Caco-2 (cell line): ENCODE data around the gene RALGPS1. TPM values are rescaled to one million over a fixed set of nuclear protein-coding genes. Genes with fewer than 3 reads are reported as not detected.

ENCODE experiments used
- BruUV-seq: library from RNA; stranded (reverse); fragments of 400-500 nt; replicated peaks from 2 replicates; lab custom pipeline; 2021; lab: Mats Ljungman, UMichigan
- CTCF ChIA-PET: fragments of 300-600 bp; sonication (Branson Sonifier 250); formaldehyde crosslinking; loops from one replicate; lab custom pipeline; 2022; ENCODE audit warnings: antibody characterized with exemption; lab: Charles Lee
- POLR2A ChIA-PET: fragments of 300-600 bp; sonication (Branson Sonifier 250); formaldehyde crosslinking; loops from one replicate; lab custom pipeline; 2022; ENCODE audit warnings: antibody characterized with exemption; lab: Charles Lee
- DNase-seq, 2 experiments: peaks; one replicate each; pipeline versions ENCODE4 v3.0.0 to v3.0.0-alpha.2; 2020 to 2022
- H3K27me3 ChIP-seq: replicated peaks from 2 replicates; pipeline ENCODE4 v1.6.0; 2011; ENCODE audit warnings: low read length; ENCODE audit not compliant: control insufficient read depth, insufficient read depth
- H3K36me3 ChIP-seq: 2 replicates; pipeline ENCODE4 v1.5.1; 2011; ENCODE audit warnings: low read length; ENCODE audit not compliant: control insufficient read depth, insufficient read depth
- H3K4me1 ChIP-seq: fragments of 250-450 bp; sonication (Bioruptor Pico); 2 replicates; pipeline ENCODE4 v1.5.1; 2020; ENCODE audit warnings: mild to moderate bottlenecking
- H3K4me3 ChIP-seq: 2 replicates; pipeline ENCODE4 v1.5.1; 2011; ENCODE audit warnings: low read depth, mild to moderate bottlenecking, control low read depth, low read length
- H3K9me3 ChIP-seq: fragments of 250-450 bp; sonication (Bioruptor Pico); 2 replicates; pipeline ENCODE4 v1.5.1; 2020; ENCODE audit warnings: mild to moderate bottlenecking, moderate library complexity
- H3K27ac Mint-ChIP-seq: one replicate; pipeline ENCODE4 v1.8.0; 2022; ENCODE audit warnings: mixed read lengths; ENCODE audit not compliant: unreplicated experiment
- H3K27me3 Mint-ChIP-seq: one replicate; pipeline ENCODE4 v1.8.0; 2022; ENCODE audit warnings: mixed read lengths; ENCODE audit not compliant: insufficient read depth, unreplicated experiment
- H3K36me3 Mint-ChIP-seq: one replicate; pipeline ENCODE4 v1.8.0; 2022; ENCODE audit warnings: mild to moderate bottlenecking, mixed read lengths; ENCODE audit not compliant: insufficient read depth, unreplicated experiment
- H3K4me1 Mint-ChIP-seq: one replicate; pipeline ENCODE4 v1.8.0; 2022; ENCODE audit warnings: low read depth, mixed read lengths; ENCODE audit not compliant: unreplicated experiment
- H3K4me3 Mint-ChIP-seq: one replicate; pipeline ENCODE4 v1.8.0; 2022; ENCODE audit warnings: mild to moderate bottlenecking, moderate library complexity, mixed read lengths; ENCODE audit not compliant: unreplicated experiment
- H3K9me3 Mint-ChIP-seq: one replicate; pipeline ENCODE4 v1.8.0; 2022; ENCODE audit warnings: mixed read lengths; ENCODE audit not compliant: unreplicated experiment
- intact Hi-C: fragments of 100-400 bp; cut with micrococcal nuclease; formaldehyde crosslinking; loops from one replicate; pipeline ENCODE4 v1.10.0; 2022; ENCODE audit not compliant: unreplicated experiment
- total RNA-seq: library from RNA; stranded (reverse); gene quantifications from 2 replicates; pipeline ENCODE4 v1.2.3, GENCODE V29; 2022
- TF ChIP-seq, protein P1 (sequence below), 2 experiments: fragments of 200-600 bp in 1 of 2; IDR thresholded peaks; 1 replicate in 1 of 2; 2 replicates in 1 of 2; pipeline versions ENCODE4 v1.5.1 to v1.8.0; 2011 to 2022; ENCODE audit warnings: antibody characterized with exemption in 1 of 2, control low read depth in 1 of 2, inconsistent platforms in 1 of 2, low read depth in 1 of 2, low read length in 1 of 2, mild to moderate bottlenecking in 1 of 2, moderate library complexity in 1 of 2; ENCODE audit not compliant: insufficient read depth in 1 of 2, severe bottlenecking in 1 of 2, unreplicated experiment in 1 of 2

RALGPS1 gene
- total RNA-seq, 1 experiment from 2014 or later = 41.5 TPM

DNA sequence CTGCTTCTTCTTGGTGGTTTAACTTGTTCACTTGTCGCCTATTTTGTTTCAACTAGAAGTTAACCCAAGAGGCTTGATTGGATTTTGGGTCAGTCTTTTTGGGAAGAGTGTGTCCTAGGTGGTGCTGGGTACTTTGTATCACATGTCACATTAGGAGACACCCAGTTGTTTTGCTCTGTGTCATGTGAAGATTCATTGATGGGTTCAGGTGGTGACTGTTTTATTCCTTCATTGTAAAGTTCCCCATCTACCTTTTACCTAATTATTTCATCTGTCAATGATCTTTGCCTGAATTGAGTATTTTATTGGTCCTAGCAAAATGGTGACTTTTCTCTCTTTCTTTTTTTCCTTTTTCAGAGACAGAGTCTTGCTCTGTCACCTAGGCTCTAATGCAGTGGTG is 69.2 kb downstream of the RALGPS1 start:
- Mint-ChIP-seq H3K4me3 (no peak overlapping the region), H3K36me3 (peaks cover 3% of the 10 kb centered on the region), H3K4me1 (no peaks in the 10 kb centered on the region), H3K27me3 (no peaks in the 10 kb centered on the region), H3K9me3 (no peaks in the 10 kb centered on the region), H3K27ac (no peak overlapping the region)
- ChIA-PET POLR2A (no interaction called here), CTCF (interaction anchor here (0.6 kb wide), 1 partner anchor 10 kb away, joined by 3 read pairs; no protein-coding TSS in a partner anchor)
- no peaks in the 10 kb centered on the region for H3K27me3 ChIP-seq
- peaks cover 13% of the 10 kb centered on the region; the same call in 1 of the 2 replicates for H3K4me1 ChIP-seq
- TF ChIP-seq, protein P1, sequence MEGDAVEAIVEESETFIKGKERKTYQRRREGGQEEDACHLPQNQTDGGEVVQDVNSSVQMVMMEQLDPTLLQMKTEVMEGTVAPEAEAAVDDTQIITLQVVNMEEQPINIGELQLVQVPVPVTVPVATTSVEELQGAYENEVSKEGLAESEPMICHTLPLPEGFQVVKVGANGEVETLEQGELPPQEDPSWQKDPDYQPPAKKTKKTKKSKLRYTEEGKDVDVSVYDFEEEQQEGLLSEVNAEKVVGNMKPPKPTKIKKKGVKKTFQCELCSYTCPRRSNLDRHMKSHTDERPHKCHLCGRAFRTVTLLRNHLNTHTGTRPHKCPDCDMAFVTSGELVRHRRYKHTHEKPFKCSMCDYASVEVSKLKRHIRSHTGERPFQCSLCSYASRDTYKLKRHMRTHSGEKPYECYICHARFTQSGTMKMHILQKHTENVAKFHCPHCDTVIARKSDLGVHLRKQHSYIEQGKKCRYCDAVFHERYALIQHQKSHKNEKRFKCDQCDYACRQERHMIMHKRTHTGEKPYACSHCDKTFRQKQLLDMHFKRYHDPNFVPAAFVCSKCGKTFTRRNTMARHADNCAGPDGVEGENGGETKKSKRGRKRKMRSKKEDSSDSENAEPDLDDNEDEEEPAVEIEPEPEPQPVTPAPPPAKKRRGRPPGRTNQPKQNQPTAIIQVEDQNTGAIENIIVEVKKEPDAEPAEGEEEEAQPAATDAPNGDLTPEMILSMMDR (IDR thresholded peaks at IDR 0.05; ENCODE audit: insufficient read depth in 1 of 2, low read depth in 1 of 2, low read length in 1 of 2, severe bottlenecking in 1 of 2, unreplicated experiment in 1 of 2) = no peak
- H3K9me3 ChIP-seq = no peaks in the 10 kb centered on the region
- intact Hi-C loops = no loop called here
- no TSS peak for BruUV-seq
- H3K36me3 ChIP-seq = no peaks in the 10 kb centered on the region
- no peak overlapping the region for H3K4me3 ChIP-seq
- DNase-seq = no peak

DNA sequence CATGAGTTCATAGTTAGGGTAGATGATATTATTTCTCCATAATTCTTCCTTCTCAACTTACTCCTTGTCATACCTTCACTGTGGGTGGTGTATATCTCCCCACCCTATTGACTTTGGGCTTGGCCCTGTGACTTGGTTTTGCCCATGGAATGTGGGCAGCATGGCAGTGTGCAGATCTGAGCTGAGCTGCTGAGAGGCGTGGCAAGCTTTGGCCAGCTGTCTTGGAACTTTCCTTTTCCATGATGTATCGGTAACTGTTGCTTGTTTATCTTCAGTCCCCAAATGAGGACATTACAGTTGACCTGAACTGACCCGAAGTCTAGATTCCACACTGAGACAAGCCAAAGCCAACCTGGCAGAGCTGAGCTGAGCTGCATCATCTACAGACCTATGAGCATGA is 70.4 kb downstream of the RALGPS1 start:
- Histone ChIP-seq H3K27me3 (no peaks in the 10 kb centered on the region), H3K36me3 (no peaks in the 10 kb centered on the region; the same call in 1 of the 2 replicates), H3K4me3 (no peak overlapping the region), H3K9me3 (no peaks in the 10 kb centered on the region), H3K4me1 (peaks cover 14% of the 10 kb centered on the region; the same call in 1 of the 2 replicates)
- intact Hi-C loops = no loop called here
- no peak overlapping the region for H3K4me3 Mint-ChIP-seq
- no peaks in the 10 kb centered on the region for H3K36me3 Mint-ChIP-seq
- ChIA-PET POLR2A (no interaction called here), CTCF (interaction anchor here (0.6 kb wide), 1 partner anchor 44 kb away, joined by 3 read pairs; no protein-coding TSS in a partner anchor)
- TF ChIP-seq, protein P1 (IDR thresholded peaks at IDR 0.05; ENCODE audit: insufficient read depth in 1 of 2, low read depth in 1 of 2, low read length in 1 of 2, severe bottlenecking in 1 of 2, unreplicated experiment in 1 of 2) = no peak
- H3K9me3 Mint-ChIP-seq = no peaks in the 10 kb centered on the region
- H3K27ac Mint-ChIP-seq = no peak overlapping the region
- DNase-seq = no peak
- no peaks in the 10 kb centered on the region for H3K4me1 Mint-ChIP-seq
- BruUV-seq = no TSS peak
- H3K27me3 Mint-ChIP-seq = no peaks in the 10 kb centered on the region

DNA sequence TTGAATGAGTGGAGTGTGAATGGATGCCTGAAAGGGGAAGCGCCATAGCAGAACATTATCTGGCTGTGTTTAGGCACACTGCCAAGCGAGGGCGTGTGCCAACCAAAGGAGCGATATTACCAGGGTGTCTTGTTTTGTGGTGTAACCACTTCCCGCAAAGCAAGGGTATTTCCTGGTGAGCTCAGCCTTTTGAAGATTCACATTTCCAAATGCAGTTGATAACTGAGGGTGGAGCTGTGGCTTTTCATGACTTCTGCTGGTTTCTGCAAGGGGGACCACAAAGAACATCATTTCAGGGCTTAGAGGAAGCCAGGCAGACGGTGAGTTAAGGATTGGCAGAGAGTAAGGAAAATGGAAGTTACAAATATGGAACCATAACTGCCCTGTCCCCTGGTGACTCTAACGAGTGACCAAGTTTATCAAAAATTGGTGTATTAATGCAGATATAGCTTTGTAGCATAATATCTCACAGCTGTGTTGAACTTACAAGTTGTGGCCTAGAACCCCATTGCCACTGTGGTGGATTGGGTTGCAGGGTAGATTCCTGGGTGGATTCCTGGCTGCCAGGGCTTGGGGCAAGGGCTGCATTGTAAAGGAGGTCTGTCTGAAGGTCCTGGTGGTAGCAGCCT is 71.4 kb downstream of the RALGPS1 start:
- H3K4me1 Mint-ChIP-seq = peaks cover 8% of the 10 kb centered on the region
- intact Hi-C loops = no loop called here
- no peak overlapping the region for H3K4me3 Mint-ChIP-seq
- Histone ChIP-seq H3K36me3 (no peaks in the 10 kb centered on the region; the same call in 1 of the 2 replicates), H3K9me3 (no peaks in the 10 kb centered on the region), H3K4me1 (peaks cover 23% of the 10 kb centered on the region), H3K27me3 (no peaks in the 10 kb centered on the region), H3K4me3 (no peak overlapping the region)
- H3K27me3 Mint-ChIP-seq = no peaks in the 10 kb centered on the region
- DNase-seq = no peak
- ChIA-PET POLR2A (no interaction called here), CTCF (interaction anchor here (0.7 to 1.9 kb wide), 2 partner anchors 46 to 81 kb away, joined by 3 to 4 read pairs; no protein-coding TSS in a partner anchor)
- TF ChIP-seq, protein P1 (IDR thresholded peaks at IDR 0.05; ENCODE audit: insufficient read depth in 1 of 2, low read depth in 1 of 2, low read length in 1 of 2, severe bottlenecking in 1 of 2, unreplicated experiment in 1 of 2) = no peak
- no TSS peak for BruUV-seq
- no peaks in the 10 kb centered on the region for H3K9me3 Mint-ChIP-seq
- H3K27ac Mint-ChIP-seq = no peak overlapping the region
- H3K36me3 Mint-ChIP-seq = peaks cover 6% of the 10 kb centered on the region
